NCI-H748 treated with DMSO at 0.1 percent for 48 hours (cell line): ENCODE data around the gene NRAS.

Experiments
- DNase-seq: peaks from one replicate; lab custom pipeline; 2025; lab: John Stamatoyannopoulos, UW

The NRAS gene

DNA sequence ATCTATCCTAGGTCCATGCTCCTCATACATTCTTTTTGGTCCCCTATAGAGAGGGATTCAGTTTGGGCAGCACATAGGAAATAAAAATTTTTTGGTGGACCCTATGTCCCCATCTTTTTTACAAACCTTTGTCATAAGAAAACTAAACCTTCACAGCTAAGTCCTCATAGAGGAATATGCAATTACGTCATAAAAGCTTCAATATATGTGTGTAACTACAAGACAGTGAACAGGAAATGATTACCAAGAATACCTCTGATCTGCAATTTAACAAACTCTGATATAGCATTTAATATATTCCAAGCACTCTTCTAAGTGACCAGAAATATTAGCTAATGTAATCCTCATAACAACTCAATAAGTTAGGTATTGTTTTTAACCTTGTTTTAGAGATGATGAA is 40.5 kb downstream of the NRAS start:
- DNase-seq: no peak

DNA sequence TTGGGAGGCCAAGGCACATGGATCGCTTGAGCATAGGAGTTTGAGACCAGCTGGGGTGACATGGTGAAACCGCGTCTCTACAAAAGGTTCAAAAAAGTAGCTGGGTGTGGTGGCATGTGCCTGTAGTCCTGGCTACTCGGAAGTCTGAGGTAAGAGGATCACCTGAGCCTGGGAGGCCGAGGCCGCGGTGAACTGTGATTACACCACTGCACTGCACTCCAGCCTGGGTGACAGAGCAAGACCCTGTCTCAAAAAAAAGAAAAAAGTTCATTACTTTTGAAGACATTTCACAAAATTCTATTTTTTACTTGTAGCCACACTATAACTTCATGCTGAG is 44.7 kb downstream of the NRAS start:
- no peak for DNase-seq

DNA sequence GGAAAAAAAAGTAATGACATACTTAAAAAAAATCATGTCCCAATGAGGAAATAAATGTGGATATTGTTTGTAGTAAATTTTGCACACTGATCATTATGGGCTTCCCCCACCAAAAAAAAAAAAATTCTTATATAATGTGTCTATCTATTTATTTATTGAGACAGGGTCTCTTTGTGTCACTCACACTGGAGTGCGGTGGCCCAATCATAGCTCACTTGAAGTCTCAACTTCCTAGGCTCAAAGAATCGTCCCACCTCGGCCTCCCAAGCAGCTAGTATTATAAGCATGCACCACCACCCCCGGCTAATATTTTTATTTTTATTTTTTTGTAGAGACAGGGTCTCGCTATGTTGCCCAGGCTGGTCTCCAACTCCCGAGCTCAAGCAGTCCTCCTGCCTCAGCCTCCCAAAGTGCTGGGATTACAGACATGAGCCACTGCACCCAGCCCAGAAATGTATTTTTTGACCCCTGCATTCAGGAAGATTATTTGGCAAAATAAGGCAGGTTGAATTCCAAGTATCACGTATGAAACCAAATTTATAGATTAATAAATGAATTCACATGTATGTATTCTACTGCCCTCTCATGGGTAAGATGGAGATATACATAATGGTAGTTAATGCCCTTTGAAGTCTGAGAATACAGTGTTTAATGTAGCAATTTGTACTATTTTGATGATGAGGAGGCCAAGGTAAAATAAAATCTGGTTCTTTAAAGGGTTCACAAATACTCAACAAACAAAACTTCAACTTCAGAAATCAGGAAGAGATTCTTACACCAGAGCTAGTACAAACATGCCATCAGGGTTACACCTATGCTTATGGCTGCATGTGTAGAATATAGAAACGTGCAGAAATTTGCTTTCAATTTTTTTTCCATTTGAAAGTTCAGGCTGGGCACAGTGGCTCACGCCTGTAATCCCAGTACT is 45.3 kb downstream of the NRAS start:
- DNase-seq: peak; percentile 10

DNA sequence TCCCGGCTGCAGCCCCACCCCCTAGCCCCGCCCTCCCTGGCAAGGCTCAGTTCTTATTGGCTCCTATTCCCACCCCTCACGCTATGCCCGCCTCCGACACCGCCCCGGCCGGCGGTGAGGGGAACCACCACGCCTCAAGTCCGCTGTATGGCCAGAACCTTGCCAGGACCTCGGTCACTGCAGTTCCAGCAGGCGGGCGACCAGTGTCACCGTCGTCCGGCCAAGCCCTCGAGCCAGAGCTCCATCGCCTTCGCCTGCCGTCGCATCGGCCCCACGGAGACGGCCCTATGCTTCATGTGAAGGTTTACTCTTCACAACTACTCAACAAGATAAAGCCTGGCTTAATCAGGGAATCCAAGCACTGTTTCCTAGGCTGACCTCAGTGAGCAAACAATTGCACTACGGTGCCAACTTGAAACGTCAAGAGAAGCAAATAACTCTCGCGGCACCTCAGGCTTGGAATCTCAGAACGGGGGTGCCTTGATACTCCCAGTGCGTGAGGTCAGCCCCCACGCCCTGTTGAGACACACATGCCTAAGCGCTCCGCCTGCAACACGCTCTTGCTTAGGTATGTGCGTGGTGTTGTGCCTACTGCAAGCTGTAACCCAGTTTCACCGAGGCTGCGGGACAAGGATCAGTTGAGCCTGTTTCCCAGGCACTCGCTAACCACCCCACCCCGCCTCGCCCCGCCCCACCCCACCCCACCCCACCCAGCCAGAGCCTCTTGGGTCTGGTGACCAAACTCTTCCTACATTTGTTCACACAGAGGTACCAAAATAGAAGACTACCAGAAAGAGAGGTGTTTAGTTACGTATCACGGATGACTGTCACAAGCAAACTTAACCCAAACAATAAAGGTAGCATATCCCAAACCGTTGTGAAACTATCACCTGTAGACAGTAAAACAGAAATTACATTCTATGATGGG is 46.2 kb downstream of the NRAS start:
- DNase-seq: peak; percentile 66

DNA sequence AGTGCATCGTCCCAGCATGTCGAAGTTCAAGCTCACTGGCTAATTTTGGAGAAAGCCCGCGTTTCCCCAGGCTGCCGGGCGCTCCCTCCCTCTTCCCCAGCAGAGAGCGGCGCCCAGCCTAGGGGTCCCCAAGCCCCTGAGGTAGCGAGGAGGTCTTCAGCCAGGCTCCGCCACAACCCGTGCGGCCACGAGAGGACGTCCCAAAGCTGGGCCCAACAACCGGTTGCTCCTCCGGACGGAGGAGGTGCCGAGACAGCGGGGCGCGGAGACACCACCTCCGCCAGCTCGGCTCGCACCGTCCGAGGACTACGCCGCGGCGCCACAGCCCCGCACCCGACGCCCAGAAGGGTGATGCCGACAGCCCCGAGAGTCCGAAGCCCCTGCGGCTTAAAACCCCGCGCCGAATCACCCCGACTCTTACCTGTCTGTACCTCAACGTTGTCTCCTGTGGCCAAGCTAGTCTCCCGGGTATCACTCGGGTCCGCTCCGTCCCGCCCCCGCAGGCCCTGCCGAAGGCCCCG is 46.9 kb downstream of the NRAS start, which contains the start of gene DENND2C:
TSS of gene DENND2C (minus strand) at position 488 of the 521 bp plus-strand sequence. CDS start 44,065 bp downstream, outside the sequence.
- no peak for DNase-seq

DNA sequence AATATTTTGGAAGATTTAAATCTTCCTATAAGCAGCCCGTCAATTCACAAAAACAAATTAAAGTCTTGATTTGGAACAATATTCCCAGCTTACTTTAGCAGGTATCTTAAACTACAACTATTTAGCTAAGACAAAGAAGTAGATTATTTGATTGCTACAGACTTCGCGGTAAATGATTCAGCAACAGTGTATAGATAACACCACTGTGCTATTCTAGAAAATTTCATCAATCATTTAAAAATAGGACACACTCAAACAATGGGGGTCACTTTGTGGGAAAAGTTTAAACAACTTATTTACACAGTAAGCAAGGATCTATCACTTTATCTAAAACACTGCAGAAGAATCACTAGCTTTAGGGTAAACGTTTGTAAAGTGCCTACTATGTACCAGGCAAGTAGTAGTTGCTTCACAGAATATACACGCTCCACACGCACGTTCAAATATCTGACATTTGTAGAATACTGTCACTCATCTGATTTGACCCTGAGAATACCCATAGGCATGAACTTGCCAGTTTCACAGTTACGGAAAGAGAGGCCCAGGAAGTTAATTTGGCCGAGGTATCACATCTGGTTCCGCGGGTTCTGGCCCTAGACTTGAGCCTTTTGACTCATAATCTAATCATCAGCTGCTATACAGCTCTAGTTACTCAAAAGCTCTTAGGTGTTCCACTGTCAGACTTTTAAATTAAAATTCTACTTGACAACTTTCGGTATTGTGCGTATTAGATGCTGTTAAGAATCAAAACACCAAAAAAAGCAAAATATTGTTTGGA is 47.6 kb downstream of the NRAS start:
- no peak for DNase-seq

DNA sequence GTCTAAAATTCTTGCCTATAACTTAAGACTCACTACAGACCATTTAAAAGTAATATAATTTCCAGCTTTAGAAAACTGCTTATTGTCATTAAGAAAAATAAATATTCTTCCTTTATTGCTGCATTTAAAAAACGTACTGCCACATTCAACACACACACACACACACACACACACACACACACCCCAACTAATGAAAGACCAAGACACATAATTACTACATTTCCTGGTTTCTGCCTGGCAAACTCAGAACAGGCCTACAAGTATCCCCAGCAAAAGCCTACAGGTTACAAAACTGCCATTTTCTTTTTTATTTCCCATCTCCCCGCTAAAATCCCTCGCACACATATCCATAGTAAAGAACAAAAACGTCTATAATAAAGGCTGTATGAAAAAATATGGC is 48.2 kb downstream of the NRAS start:
- no peak for DNase-seq

DNA sequence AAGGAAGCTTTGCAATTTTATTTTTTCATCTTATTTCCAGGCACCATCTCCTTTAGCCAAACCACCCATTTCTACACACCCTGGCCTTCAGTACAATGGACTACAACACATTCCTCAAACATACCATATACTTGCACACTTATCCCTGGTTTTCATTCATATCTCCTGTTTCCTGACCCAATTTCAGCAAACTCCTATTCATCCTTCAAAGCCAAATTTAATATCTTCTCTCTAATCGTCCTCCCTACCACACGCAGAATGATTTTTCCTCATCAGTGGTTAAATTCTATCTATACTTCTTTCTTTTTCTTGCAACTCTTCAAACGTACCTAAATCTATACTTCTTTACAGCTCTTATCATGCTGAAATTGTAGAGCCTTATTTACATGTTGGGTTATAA is 49.6 kb downstream of the NRAS start:
- no peak for DNase-seq

DNA sequence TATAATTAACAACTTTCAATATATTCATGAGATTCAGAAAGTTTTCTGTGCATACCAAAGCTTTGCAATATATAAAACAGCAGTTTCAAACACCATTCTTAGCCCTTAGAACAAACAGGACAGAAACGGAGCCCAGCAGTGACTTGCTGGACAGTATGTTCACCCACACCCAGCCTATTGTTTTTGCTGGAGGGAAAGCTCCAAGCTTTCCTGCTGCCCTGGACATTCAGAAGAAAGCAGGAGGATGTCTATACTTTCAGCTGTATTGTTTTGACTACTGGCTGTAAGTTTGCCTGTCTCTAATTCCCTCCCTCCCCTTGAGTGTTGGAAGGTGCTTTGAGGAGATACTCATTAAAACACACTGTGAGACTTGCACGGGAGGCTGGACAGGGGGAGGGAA is 56.3 kb downstream of the NRAS start:
- DNase-seq: no peak
